Esophagus mucosa (tissue), 1 donor: ENCODE measurements around the gene NOP14. TPM values are rescaled to one million over a fixed set of nuclear protein-coding genes. Genes with fewer than 3 reads are reported as not detected.
A peak's percentile ranks its signal among the peaks of the same experiment; 100 is the strongest.
"Not testable (repeated sequence)": the region's sequence is repeated elsewhere in the genome, so short reads cannot be mapped to it uniquely, and the experiment has no call there.

Experiments
- ATAC-seq: fragments of 200-7000 bp; cut with Tn5 transposase; one replicate; pipeline ENCODE4 v1.9.1; 2020
- total RNA-seq: library from RNA; stranded (reverse); gene quantifications from one replicate; pipeline ENCODE4 v1.2.4, GENCODE V29; 2023
- donor health status: DM: yes; HTN: yes; CAD: no.

The NOP14 gene
- total RNA-seq, 1 donor from 2014 or later: 28.7 TPM

DNA sequence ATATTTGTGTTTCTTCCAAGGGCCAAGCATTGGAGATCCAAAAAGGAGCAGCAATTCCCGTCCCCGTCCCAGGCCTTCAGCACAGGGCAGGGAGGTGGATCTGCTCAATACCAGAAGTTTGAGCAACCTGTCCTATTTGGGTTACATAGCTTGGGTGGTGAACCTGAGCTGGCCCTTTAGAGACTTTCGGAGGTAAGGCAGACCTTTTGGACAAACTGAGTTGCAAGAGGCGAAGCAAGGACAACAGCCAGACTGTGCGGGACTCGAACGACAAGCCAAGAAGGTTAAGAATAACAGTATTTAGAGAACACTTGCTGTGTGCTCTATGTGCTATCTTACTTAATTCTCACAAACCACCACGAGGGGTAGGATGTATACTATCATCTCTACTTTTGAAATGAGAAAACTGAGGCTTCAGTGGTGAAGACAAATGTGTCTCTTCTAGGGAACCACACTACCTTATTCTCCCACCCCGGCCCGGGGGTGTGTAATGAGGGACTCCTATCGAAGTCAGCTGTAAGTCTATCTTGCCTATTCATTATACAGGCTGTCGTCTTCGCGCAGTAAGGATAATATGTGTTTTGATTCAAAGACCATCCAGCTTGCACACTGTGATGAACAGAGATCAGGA is 1.3 kb downstream of the NOP14 start:
- ATAC-seq: no peak

DNA sequence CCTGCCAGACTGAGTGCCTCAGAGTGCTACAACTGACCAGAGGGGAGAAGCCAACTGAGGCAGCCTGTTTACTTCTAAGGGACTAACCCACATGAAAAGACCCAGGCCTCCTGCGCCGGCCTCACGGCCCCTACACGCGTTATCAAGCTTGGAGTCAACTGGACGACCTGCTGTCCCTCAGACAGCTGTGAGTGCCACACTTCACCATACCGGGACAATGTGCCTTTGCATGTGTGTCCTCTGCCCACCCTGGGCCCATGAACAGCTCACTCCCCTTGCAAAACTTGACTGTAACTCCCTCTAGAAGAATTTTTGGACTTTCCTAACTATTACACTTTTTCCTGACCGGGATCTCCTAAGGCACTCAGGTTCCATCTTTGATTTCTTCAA is 1.8 kb downstream of the NOP14 start:
- no peak for ATAC-seq

DNA sequence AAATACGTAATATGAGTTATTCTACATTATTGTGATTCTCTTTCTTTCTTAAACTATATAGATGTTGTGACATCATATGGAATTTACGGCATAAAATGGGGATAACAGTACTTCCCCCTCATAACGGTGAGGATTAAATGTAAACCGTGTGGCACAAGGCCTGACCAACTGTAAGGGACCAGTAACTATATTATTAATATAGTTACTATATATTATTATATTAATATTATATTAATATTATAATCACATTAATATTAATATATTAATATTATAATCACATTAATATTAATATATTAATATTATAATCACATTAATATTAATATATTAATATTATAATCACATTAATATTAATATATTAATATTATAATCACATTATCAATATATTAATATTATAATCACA is 2.8 kb downstream of the NOP14 start:
- ATAC-seq: not testable (repeated sequence)

DNA sequence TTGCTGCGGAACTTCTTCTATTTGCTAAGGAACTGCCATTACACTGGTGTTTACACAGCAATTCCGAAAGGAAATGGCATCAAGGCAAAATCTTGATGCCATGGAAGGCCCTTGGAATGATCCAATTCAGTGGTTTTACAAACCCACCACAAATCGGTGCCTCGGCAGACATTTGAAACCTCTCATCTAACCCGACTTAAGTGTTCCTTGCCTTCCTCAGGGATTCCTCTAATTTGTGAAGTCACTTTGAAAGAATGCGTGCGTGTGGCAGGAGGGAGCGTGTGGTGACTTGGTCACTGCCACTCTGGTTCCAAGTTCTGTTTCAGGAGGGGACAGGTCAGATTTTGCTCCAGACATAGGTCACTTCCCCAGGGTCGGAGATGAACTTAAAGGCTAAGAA is 4.8 kb downstream of the NOP14 start:
- no peak for ATAC-seq

DNA sequence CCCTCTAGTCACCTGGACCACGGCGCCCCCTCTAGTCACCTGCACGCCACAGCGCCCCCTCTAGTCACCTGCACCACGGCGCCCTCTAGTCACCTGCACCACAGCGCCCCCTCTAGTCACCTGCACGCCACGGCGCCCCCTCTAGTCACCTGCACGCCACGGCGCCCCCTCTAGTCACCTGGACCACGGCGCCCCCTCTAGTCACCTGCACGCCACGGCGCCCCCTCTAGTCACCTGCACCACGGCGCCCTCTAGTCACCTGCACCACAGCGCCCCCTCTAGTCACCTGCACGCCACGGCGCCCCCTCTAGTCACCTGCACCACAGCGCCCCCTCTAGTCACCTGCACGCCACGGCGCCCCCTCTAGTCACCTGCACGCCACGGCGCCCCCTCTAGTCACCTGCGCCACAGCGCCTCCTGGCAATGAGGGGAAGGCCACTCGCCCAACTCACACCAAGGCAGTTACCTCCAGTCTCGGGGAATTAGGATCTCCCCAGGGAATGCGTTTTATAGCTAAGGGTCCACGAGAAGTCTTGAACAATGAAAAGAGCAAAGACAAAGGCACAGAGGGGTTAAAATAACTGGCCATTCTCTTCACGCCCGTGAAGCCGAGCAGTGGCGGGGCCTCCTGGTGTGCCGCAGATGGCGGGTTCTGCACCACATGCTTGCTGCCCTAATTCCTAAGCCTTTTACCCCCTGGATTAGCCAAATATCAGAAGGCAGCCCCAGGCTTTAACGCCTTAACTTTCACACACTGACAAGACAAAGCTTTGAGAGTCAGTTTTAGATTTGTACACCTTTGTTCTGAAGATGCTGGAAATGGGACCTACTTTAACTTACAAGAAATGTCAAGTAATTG is 7.8 kb downstream of the NOP14 start:
- ATAC-seq: not testable (repeated sequence)

DNA sequence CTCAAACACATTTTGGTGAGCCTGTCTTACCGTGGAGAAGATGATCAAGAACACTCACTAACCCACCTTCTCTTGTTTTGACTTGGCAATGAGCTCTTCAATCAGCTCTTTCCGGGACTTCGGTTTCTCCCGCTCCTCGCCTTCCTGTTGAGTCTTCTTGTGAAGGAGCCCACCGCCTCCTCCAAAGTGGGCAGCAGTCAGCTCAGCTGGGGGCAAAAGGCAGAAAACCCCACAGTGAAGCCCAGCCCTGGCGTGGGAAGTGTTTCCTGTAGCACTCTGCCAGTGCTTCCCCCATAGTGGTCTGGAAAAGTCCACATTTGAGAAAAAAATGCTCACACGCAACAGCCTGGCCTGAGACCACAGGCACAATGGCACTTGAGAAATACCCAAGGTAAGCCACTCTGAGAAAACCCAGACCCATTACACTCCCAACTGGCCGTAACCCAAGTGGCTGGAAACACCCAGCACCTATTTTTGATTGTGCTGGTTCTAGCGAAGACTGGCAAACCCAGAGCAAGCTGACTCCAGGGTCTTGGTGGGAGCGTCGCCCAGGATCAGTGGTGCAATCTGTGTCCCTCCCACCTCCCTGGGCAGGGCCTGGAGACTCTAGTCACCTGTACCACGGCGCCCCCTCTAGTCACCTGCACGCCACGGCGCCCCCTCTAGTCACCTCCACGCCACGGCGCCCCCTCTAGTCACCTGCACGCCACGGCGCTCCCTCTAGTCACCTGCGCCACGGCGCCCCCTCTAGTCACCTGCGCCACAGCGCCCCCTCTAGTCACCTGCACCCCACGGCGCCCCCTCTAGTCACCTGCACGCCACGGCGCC is 8.6 kb downstream of the NOP14 start:
- ATAC-seq: no peak

DNA sequence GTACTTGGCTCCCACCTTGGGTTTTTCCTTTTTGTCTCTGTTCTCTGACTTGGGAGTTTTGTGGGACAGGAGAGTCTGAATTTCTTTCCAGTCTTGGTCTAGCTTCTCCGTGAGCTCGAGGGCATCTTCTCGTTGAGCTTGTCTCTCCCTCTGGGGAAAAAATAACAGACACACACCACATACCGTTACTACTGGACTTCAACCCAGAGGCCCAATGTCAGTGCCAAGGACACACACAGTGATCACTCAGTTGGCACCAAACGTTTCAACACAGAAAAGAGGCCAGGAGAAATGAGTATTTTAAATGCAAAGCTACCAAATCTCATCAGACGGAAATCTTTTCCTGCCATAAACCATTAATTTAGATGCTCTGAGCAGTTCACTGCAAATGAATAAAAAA is 9.7 kb downstream of the NOP14 start:
- ATAC-seq: no peak

DNA sequence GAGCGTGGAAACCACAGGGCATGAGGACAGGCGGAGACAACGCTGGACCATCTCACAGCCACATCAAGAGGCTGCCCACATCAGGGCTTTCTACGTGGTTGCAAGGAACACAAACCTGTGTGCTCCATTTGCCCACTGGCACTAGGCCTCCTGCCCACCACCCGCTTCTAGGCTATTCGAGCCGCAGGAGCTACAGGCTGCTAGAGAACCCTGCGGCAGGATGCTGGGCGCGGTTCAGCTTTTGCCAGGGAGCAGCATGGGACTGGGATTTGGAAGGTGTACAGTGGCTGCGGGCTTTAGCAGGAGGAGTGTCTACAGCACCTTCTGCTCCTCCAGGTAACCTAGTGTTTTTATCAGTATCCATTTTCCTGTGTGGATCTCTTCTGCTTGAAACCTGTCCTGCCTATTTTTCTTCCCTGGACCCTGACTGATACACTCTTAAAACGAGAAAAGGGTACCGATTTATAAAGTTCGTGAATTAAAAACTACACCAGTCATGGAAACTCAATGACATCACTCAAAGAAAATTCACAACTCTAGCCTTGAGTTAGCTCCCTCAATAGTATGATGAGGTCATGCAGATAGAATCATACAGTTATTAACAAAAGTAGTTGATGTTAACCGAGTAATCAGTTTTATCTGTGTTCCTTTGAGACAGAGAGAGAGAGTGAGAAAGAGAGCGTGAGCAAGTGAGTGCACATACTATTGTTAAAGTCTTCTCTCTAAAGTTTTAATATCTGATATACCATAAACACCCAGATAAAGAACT is 12.8 kb downstream of the NOP14 start:
- peak; percentile 6 for ATAC-seq

DNA sequence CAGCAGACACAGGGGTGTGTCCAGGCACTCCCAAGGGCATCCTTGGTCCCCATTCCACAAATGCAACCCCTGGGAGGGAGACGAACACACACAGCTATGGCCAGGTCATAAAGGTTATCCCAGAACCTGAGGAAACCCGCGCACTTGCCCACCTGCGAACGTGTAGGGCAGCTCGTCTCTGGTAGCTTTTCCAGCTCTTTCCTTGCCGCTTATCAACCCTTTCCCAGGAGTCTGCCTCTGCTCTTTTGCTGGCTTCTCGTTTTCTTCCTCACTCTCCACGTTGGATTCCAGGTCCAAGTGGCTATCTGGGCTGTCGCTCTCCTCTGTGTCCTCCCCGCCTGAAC is 13.5 kb downstream of the NOP14 start:
- no peak for ATAC-seq

DNA sequence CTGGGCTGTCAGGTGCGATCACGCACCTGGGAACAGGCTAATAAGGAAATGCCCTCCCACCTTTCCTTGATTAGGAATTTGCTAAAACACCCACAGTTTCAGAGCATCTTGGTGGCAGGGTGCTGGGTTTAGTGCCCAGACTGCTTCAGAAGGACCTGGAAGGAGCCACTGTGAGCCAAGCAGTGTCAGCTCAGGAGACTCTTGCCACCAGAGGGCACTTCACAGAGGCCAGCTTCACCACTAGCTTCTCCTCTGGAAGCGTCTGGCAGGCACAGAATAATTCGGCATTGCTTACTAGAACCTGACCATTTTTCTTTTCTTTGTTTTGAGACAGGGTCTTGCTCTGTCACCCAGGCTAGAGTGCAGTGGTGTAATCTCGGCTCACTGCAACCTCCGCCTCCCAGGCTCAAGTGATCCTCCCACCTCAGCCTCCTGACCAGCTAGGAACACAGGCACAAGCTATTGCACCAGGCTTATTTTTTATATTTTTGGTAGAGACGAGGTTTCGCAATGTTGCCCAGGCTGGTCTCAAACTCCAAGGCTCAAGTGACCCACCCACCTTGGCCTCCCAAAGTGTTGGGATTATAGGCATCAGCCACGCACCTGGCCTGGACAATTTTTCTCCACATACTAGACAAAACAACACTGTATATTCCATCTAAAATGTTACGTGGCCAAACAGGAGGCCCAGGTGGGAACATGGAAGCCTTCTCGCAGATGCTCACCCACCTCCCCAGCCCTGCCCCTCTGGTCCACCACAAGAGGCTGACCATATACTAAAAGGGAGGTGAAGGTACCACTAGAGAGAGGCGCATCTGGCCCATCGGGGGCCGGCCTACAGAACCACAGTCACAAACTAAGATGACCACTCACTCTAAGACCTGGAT is 14.1 kb downstream of the NOP14 start:
- ATAC-seq: peak; percentile 64

DNA sequence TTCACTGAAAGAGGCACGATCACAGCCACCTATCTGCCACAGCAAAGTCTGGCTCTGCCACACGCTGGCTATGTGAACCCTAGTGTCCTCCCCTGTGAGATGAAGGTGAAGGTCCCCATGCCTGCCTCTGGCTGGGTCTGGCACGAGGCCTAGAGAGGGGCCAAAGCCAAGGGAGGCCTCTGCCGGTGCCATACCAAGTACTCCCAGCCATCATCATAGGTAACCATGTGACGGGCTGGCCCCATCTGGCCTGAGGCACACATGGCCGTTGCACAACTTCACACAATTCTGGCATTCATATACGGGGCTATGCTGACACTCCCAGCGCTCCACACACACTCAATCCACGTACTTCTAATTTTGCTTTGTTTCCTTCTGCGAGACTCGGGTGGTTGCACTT is 15.3 kb downstream of the NOP14 start:
- peak; percentile 9 for ATAC-seq

DNA sequence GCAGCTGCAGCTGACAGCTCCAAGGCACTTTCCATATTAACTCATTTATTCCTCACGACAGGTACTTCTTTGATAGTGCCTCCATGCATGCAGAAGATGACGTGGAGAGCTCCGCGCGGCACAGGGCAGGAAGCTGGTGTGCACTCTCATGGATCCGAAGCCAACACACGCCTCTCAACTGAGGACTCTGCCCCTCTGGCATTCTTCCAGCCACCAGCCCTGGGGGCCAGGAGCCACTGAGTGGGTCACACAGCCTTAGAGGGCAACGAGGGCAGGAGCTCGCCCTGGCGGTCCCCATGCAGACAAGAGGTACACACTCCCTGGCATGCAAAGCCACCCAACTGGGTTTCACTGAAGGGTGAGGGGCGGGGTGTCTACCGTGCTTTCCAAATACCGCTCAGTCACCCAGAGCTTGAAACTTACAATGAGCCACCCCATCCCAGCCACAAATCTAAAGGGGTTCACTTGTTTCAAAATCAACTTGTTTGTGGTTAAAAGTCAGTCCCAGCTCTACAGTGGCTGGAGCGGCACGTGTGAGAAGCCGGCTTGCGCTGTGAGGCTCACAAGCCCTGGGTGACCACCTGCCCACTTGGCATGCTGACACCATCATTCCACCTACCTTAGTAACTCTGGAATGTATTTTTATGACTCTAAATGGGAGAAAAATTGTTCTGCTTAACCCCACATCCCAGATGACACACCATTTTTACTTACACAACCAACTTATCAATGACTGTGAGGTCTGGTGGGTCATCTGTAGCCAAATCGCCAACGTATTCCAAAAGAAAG is 16.2 kb downstream of the NOP14 start:
- ATAC-seq: no peak

DNA sequence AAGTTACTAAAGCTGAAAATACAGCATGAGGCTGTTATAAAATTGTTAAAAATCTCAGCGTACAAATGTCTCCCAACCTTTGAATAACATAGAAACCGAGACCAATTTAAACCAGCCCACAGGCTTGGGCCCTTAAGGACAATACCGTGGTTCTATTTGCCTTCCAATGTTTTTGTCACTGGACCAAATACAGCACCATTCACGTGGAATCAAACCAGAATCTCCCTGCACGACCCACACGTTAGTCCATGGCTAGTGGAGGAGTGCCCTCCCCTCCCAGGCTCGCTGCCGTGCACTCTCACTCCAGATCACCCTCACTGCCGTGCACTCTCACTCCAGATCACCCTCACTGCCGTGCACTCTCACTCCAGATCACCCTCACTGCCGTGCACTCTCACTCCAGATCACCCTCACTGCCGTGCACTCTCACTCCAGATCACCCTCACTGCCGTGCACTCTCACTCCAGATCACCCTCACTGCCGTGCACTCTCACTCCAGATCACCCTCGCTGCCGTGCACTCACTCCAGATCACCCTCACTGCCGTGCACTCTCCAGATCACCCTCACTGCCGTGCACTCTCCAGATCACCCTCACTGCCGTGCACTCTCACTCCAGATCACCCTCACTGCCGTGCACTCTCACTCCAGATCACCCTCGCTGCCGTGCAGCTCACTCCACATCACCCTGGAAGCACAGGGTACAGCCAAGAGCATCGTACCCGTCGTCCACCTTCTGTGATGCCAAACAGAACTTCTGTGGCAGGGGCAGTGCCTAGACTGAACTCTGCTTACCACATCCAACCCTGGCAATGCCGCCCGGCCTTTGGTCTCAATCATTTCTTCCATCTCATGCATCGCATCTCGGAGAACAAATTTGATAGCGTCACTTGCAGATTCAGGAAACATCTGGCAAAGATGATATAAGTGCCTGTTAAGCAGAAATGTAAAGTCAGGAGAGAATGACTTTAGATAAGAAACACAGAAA is 17.3 kb downstream of the NOP14 start:
- ATAC-seq: not testable (repeated sequence)

DNA sequence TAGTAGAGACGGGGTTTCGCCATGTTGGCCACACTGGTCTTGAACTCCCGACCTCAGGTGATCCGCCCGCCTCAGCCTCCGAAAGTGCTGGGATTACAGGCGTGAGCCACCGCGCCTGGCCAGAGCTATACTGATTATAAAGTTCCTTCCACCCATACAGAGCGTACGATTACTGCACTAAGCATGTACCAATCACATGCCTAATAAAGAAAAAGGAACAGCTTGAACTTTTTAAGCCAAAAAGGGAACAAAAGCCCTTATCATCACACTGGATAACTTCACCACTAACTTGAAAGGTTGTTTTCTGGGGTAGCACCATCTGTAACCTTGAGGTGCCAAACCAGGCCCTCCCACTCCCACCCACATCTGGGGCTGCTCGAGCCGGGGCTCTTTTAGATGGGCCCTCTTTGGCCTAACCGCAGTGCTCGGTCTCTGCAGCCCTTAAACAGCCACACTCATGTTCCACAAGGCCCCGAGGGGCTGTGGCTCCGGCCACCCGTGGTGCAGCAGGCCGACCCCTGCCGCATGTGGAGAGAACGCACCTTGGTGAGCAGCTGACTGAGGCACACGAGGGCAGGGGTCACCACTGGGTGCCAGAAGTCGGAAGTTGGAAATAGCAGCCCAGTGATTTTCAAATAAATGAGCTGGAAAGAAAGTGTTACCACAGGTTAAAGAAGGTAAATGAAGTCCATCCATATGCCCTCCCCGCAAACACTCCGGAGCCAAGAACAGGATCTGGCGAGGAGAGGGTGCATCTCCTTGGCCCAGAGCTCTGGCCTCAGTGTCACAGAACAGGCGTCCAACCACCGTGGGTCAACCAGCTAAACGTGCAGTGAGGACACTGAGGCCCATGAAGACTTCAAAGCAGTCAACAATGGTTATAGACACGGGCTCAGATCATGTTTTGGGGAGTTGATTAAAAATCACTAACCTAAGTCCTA is 18.4 kb downstream of the NOP14 start:
- ATAC-seq: no peak

DNA sequence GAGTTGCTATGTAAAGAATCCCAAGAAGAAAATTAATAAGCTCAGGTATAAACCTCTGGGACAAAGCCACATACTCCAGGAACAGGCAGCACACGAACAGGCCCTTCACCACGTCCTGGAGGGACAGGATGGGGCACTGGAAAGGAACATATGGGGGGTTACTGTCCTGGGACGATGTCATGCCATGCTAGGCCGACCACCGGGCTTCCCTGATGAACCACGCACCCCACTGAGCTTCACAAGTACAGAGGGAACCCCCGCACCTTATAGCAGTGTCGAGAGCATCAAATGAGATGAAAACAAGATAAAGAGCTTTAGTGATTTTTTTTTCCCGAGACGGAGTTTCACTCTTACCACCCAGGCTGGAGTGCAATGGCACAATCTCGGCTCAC is 19.1 kb downstream of the NOP14 start:
- ATAC-seq: no peak

DNA sequence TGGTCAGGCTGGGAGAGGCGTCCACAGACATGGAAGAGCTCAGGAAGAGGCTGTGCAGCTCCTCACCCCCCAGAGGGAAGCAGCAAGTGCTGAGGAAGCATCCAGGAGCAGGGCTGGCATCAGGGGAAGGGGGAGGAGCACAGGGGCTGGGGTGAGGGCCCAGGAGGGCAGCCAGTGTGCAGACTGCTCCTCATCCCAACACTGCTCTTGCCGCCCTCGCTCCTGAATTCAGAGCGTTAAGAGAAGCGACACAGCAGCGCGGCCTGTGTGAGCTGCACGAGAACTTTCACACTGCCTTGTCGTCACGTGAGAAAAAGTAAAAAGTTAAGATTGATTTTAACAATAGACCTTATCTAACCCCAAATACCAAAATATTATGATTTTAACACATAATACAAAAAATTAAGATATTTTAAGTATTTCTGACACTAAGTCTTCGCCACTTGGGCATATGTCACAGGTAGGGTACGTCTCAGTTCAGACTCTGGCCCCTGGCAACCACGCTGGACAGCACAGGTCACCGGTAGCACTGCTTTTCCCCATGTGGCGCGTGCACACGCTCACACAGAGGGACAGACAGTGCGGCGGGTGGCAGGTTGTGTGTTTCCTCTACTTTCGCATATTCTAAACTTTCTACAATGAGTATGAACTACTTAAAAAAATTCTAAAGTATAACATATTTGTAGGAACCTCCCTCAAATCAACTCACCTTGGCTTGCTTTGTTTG is 19.7 kb downstream of the NOP14 start:
- no peak for ATAC-seq

DNA sequence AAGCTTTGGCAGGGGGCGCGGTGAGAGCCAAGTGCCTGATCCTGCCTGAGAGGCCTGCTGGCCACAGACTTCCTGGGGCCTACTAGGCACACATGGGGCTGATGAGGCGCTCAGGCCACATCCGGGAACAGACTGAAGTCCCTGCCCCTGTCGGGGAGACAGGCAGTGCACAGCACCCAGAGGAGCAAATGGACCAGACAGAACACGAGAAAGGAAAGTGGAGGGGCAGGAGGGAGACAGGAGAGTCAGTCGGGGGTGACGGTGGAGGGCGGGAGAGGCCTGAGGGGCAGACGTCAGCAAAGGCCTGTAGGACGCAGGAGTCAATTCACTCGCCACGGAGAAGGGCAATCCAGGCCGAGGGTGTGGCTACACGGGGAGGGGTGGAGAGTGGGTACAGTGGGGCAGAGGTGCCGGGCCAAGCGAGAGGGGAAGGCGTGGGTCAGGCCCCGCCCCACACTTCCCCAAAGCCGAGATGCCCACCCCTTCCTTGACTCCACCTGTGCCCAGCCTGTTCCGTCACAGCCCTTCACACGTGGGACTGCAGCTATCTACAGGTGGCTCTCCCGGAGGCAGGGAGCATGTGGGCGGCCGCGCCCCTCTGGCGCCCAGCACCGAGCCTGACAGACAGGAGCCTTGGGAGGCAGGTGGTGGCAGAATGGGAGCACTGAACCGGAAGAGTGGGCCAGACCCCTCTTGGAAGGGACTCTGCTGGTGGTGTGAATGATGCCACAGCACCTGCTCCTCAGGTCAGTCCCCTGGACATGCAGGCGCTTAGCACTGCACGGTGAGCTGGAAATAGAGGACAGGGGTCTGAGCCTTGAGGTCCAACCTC is 20.5 kb downstream of the NOP14 start:
- ATAC-seq: peak; percentile 72
